Dermis blood vessel endothelial cell (primary cell): ENCODE results near the gene TENT4B. TPM values are rescaled to one million over a fixed set of nuclear protein-coding genes. Genes with fewer than 3 reads are reported as not detected.

Experiments
- DNase-seq: peaks from one replicate; pipeline ENCODE4 v3.0.0; 2010
- total RNA-seq: library from RNA; depleted of rRNA; stranded (reverse); fragments of >200 nt; gene quantifications from 2 replicates; pipeline ENCODE4 v1.2.3, GENCODE V29; 2014

TENT4B gene
- total RNA-seq, 1 donor from 2014 or later = 11.9 TPM

DNA sequence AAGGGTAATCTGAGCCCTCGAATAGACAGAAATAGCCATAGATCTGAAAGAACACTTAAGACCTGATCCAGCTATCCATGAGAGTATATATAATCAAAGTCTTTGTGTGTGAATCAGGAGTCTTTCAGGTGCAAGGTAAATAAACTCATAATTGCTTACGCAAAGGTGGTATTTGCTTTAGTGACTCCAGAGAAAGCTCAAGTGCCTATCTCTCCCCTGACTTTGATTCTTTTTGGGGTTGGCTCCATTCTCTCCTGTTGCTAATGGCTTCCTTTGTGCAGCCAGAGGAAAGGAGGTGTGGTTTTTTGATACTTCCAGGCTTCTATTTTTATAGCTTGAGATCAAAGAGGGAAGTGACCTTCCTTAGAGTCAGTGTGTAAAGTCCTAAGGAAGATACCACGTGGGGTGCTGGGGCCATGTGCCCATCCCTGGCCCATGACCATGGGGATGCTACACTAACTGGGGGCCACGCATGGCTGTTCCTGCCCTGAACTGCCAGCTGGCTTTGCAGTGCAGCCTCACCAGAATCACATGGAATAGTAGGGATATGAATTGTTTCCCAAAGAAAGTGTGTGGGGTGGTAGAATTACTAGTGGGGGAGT, 45.8 kb downstream of the TENT4B start:
- DNase-seq = no peak

DNA sequence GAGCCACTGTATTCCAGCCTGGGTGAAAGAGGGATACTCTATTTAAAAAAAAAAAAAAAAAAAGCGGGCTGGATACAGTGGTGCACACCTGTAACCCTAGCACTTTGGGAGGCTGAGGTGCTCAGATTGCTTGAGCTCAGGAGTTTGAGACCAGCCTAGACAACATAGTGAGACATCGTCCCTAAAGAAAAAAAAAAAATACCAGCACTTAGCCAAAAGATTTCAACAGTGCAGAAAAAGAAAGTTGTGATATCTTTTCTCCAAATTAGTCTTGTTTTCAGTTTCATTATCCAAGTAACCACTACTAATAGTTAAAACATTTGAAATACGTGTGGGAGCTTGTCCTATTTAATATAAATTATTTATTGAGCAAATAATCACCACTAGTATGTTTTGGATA, 48.7 kb downstream of the TENT4B start:
- no peak for DNase-seq

- peak; percentile 91 for DNase-seq
Observed at GRCh38 chr16:50202926-50203624, 50.0 kb downstream of the TENT4B start.

DNA sequence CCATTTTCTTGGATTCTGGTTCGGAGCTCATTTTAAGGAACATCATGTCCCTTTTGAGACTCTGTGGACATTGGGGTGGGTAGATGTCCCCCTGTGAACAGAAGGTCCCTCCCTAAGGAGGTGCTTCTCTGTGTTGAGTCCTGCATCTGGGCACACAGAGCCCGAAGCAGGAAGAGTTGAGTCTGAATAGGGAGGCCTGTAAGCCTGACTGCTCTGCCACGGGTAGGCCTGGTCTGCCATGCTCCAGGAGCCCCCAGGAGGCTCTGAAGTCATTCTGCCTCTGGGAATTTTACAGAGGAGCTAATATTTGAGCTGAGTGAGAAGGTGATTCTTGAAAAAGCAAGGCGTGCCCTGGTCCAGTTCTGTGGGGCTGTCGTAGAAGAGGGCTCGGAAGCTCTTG, 50.6 kb downstream of the TENT4B start:
- no peak for DNase-seq

- DNase-seq = no peak
Observed at GRCh38 chr16:50204453-50205108, 51.5 kb downstream of the TENT4B start.

DNA sequence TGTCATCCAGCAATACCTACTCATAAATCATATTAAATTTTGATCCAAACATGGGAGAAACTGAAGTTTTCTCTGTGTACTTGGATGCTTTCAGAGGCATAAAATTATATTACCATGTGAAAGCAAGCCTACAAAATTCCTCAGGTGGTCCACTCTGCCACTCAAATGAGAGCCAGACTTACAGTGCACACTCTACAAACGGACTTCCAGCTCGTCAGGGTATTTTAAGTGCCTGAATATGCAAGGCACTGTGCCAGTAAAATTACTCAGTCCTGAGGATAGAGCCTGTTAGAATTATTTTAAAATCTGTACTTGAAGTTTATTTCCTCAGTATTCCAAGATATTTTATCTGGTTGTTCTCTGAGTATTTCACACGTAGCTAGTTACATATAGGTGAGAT, 54.5 kb downstream of the TENT4B start:
- peak; percentile 59 for DNase-seq

DNA sequence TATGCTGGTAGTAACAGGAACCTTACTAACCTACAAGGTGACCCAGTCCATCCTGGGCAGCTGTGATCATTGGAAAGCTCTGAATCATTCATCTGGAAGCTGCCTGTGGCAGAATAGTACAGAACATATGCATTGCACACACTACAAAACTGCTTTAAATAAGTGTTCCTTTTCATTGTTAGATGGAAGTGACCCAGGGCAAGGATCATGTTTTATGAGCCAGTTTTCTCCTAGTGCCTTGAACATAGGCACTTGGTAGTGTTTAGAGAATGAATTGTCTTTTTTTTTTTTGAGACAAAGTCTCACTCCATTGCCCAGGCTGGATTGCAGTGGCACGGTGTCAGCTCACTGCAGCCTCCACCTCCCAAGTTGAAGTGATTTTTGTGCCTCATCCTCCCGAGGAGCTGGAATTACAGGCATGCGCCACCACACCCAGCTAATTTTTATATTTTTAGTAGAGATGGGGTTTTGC, 55.4 kb downstream of the TENT4B start:
- peak; percentile 86 for DNase-seq

GRCh38 chr16:50209546-50210265, 56.6 kb downstream of the TENT4B start:
- DNase-seq = no peak

DNA sequence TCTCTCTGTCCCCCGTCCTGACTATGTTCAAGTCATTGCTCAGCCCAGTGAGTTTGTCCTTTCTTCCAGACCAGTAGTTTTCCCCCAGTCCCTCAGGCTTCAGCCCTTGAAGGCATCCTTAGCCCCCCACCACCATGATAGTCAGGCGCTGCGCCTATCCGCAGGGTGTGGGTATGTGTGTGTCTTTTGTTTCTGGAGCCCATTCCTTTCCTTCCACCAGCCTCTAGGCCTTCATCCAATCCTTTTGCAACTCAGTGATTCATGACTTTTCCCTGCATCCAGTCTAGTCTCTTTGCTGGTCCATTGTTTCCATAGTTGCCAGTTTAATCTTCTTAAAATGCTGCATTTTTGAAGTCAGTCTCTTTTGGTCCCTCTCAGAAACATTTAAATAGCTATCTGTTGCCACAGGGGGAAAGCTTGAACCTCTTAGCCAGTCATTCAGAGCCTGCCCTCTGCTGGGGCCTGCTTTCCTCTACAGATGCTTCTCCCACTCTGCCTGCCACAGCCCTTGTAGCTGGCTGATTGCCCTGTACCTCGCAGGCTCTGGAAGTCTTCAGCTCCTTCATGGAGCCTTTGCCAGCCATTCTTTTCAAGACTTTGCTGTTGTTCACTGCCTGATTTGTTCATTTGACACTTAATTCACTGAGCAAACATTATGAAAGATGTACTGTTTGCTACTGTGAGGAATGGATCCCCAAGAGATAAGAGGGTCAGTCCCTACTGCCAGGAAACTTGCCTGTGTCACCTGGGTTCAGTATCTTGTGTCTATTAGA, 57.3 kb downstream of the TENT4B start:
- DNase-seq = peak; percentile 90

- DNase-seq = peak; percentile 83
Observed at GRCh38 chr16:50213939-50214519, 60.9 kb downstream of the TENT4B start.

DNA sequence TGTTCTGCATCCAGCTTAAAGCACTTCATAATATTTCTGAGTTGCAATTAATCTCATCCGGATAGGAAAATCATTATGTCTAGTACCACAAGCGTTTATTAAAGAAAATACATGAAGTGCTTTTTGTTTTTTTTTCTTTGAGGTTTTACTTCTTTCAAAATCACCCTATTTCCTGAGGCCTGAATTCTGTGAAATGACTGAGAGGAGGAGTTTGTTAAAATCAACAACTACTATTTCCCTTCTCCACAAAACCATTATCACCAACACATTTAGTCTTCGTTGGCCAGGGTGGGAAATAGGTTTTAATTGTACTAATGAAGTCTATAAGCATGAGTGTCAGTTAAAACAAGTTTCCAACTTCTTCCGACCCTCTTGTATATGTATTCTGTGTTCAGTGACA, 62.6 kb downstream of the TENT4B start:
- no peak for DNase-seq

DNA sequence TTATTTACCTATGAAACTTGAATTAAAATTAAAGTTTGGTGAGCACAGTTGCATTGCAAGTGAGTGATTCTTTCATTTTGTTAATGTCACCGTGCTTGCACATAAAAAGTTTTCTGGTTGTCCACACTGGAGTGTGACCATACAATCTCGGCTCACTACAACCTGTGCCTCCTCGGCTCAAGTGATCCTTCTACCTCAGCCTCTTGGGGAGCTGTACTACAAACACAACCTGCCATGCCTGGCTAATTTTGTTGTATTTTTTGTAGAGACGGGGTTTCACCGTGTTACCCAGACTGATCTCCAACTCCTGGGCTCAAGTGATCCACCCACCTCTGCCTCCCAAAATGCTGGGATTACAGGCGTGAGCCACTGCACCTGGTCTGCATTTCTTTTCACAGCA, 63.1 kb downstream of the TENT4B start:
- DNase-seq = no peak

- DNase-seq = no peak
Observed at GRCh38 chr16:50219402-50219975, 66.4 kb downstream of the TENT4B start.

DNA sequence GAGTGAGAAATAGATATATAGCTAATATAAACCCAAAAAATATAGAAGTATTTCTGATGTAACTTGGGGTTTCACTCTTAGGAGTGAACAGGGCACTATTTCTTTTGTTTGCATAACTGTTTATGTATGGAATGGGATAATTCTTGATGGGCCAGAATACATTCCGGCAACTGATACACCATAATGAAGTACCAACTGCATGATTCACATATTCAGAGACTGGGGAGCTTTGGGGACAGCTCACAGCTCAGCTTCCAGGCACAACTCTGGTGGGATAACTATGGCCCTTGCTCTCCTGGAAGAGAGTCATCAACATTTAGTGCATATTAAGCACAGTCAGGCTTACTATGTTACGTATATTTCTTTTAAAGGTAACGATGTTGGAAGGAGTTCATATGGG, 71.2 kb downstream of the TENT4B start:
- DNase-seq = no peak

- DNase-seq = no peak
Observed at GRCh38 chr16:50227120-50227519, 74.0 kb downstream of the TENT4B start.

DNA sequence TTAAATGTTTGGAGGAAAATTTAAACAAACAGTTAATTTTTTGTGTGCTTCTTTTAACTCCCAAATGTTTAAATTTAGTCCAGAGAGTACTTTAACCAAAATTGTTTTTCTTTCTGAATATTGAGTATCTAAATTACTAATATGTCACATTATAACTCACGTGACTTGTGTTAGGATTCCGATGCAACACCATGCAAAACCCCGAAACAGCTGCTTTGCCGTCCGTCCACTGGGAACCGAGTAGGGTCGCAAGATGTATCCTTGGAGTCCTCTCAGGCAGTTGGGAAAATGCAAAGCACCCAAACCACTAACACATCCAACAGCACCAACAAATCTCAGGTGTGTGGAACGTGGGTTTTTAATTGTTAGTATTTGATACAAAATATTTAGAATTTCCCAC, 74.6 kb downstream of the TENT4B start:
- no peak for DNase-seq

DNA sequence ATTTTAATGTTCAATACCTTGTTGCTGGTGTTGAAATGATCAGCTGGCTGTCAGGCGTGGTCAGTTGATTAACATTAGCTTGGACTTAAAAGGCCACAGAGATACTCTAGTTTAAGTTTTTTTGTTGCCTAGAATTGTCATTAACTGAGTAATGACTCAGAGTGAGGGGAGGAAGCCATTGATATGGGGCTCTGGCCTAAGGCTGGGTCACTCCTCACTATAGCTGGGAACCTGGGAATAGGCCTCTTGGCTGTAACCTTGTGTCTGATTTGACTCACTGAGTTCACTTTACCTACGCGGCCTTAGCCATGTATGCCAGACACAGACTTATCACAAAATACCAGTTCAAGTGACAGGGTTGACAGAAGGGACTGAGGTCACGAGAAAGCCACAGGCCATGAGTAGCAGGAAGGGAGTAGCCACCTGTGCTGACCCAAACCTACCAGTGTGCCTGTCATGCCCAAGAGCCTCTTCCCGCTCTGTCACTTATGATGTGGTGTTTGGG, 75.3 kb downstream of the TENT4B start:
- no peak for DNase-seq

GRCh38 chr16:50229149-50229726, 76.1 kb downstream of the TENT4B start:
- no peak for DNase-seq

DNA sequence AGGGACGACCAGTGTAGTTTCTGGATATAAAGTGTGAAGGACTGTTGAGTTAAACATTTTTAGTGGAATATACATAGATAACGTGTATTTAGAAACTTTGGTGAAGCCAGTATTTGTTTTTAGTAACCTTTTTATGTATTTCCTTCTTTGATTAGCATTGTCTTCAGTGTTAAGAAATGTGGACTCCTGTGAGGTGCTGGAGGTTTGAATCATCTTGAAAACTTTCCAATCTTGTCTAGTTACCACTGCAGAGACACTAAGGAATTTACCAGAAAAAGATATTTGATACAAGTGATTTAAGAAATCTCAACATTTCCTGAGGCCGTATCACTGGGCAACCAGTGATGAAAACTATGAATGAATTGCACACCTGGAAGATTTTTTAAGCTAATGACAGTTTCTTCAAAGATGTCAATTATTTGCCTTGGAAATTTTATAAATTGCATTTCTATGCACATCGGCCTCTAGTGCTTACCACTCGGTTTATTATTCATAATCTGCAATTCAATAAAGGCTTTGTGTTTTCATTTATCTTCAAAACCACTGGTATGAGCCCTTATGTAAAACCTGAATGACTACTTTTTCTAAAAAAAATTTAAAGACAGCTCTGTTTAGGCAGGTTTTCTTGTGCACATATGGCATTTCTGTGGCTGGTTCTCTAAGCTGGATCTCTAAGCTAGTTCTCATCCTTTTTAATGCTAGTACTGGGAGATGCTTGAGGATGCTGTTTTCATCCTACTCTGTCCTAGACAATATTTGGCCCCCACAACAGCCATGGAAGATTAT, 81.9 kb downstream of the TENT4B start:
- DNase-seq = no peak

DNA sequence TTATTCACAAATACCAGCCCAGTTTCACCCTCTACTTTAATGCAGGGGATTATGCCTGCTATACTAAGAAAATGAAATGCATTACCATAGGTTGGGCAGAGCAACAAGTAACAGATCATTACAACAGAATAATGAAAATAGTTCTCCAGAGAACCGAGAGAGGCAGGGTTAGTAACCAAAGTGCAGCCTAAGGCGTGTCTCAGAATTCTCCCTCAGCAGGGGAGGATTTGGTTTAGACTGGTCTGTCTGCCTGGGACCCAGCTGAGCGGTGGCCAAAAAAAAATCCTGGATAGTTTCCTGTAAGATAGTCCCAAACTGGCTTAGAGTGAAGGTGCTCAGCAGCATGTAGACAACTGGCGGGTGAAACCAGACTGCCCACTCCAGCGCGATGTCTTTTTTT, 82.5 kb downstream of the TENT4B start:
- DNase-seq = no peak
